Thoracic aorta (tissue), 2 donors: ENCODE measurements around the gene VSTM2L. TPM values are rescaled to one million over a fixed set of nuclear protein-coding genes. Genes with fewer than 3 reads are reported as not detected.

Source experiments
- ATAC-seq: fragments of 150-250 bp; one replicate; pipeline ENCODE4 v1.8.0; 2017; ENCODE audit warnings: low read depth; ENCODE audit not compliant: insufficient number of reproducible peaks, low FRiP score
- DNase-seq: peaks from one replicate; pipeline ENCODE4 v3.0.0-alpha.2; 2020; ENCODE audit warnings: low spot score
- H3K27ac ChIP-seq, 2 donors: fragments of 200-600 bp; sonication (generic); 1 replicate in 1 of 2; 2 replicates in 1 of 2; pipeline ENCODE4 v1.5.1; 2016; ENCODE audit warnings: mild to moderate bottlenecking in 2 of 2, moderate library complexity in 2 of 2
- H3K27me3 ChIP-seq: fragments of 200-600 bp; sonication (generic); replicated peaks from 2 replicates; pipeline ENCODE4 v1.6.0; 2016; ENCODE audit warnings: mild to moderate bottlenecking; ENCODE audit not compliant: insufficient read depth
- H3K36me3 ChIP-seq: fragments of 200-600 bp; sonication (generic); one replicate; pipeline ENCODE4 v1.5.1; 2016
- H3K4me1 ChIP-seq, 2 donors: fragments of 200-600 bp; sonication (generic); 1 replicate in 1 of 2; 2 replicates in 1 of 2; pipeline versions ENCODE4 v1.5.1 to v1.6.0; 2016; ENCODE audit warnings: low read depth in 2 of 2, mild to moderate bottlenecking in 1 of 2; ENCODE audit not compliant: control insufficient read depth in 1 of 2
- H3K4me3 ChIP-seq: fragments of 200-600 bp; sonication (generic); 2 replicates; pipeline ENCODE4 v1.5.1; 2016; ENCODE audit warnings: mild to moderate bottlenecking
- H3K9me3 ChIP-seq: fragments of 200-600 bp; sonication (generic); 2 replicates; pipeline ENCODE4 v1.5.1; 2016
- CTCF ChIP-seq: fragments of 200-600 bp; sonication (generic); IDR thresholded peaks from one replicate; pipeline ENCODE4 v1.5.1; 2019; ENCODE audit warnings: antibody characterized with exemption
- total RNA-seq, 2 donors: library from RNA; depleted of rRNA; stranded (reverse); fragments of >200 nt; gene quantifications; one replicate each; pipeline versions ENCODE4 v1.1.0 to v1.2.3, GENCODE V29; 2016

The VSTM2L gene
- total RNA-seq, 2 donors from 2014 or later, result 0.68 to 5.4 TPM

- no peaks in the 10 kb centered on the region for H3K4me1 ChIP-seq
- H3K4me3 ChIP-seq, result no peak overlapping the region
- no peaks in the 10 kb centered on the region for H3K27me3 ChIP-seq
- ATAC-seq, result no peak
- H3K27ac ChIP-seq, result no peak overlapping the region
- DNase-seq, result no peak
- no peak for TF ChIP-seq CTCF
- peaks cover 3% of the 10 kb centered on the region for H3K9me3 ChIP-seq
- no peaks in the 10 kb centered on the region for H3K36me3 ChIP-seq
Measured at GRCh38 chr20:37968841-37969401, 66.0 kb downstream of the VSTM2L start.

GRCh38 chr20:37969949-37970855, 67.3 kb downstream of the VSTM2L start:
- Histone ChIP-seq H3K9me3 (peaks cover 3% of the 10 kb centered on the region), H3K27me3 (no peaks in the 10 kb centered on the region), H3K27ac (no peak overlapping the region), H3K4me1 (no peaks in the 10 kb centered on the region), H3K36me3 (no peaks in the 10 kb centered on the region), H3K4me3 (no peak overlapping the region)
- no peak for DNase-seq
- no peak for ATAC-seq
- TF ChIP-seq CTCF, result no peak

- H3K36me3 ChIP-seq, result no peaks in the 10 kb centered on the region
- no peak overlapping the region for H3K27ac ChIP-seq
- no peak for DNase-seq
- ATAC-seq, result no peak
- TF ChIP-seq CTCF, result no peak
- no peaks in the 10 kb centered on the region for H3K4me1 ChIP-seq
- H3K4me3 ChIP-seq, result no peak overlapping the region
- H3K9me3 ChIP-seq, result peaks cover 3% of the 10 kb centered on the region
- no peaks in the 10 kb centered on the region for H3K27me3 ChIP-seq
Measured at GRCh38 chr20:37970856-37971245, 67.9 kb downstream of the VSTM2L start.

GRCh38 chr20:37971561-37972127, 68.7 kb downstream of the VSTM2L start:
- ATAC-seq (no peak), DNase-seq (no peak)
- Histone ChIP-seq H3K4me3 (no peak overlapping the region), H3K27me3 (no peaks in the 10 kb centered on the region), H3K4me1 (no peaks in the 10 kb centered on the region), H3K27ac (no peak overlapping the region), H3K36me3 (no peaks in the 10 kb centered on the region), H3K9me3 (peaks cover 3% of the 10 kb centered on the region)
- no peak for TF ChIP-seq CTCF
